ENCODE measurements around the gene SCD5. TPM values are rescaled to one million over a fixed set of nuclear protein-coding genes. Genes with fewer than 3 reads are reported as not detected.

SCD5 gene
- total and polyA plus RNA-seq, 9 of the 15 experiments (the other 6 are each of a cell fraction or from before 2014, with no cell fraction given): 0.01 to 0.20 (median 0.03) TPM; not detected in 5

GRCh38 chr4:82642331-82642730, 156.3 kb downstream of the SCD5 start:
- Histone ChIP-seq H3K36me3 (ENCODE audit: control insufficient read depth, insufficient read depth, low read length) (no peaks in the 10 kb centered on the region), H3K9me1 (ENCODE audit: control insufficient read depth, insufficient read depth, low read length) (no peaks in the 10 kb centered on the region), H3K4me2 (ENCODE audit: insufficient read depth, low read length) (no peak overlapping the region), H3K9ac (ENCODE audit: insufficient read depth in 1 of 2, low read depth in 2 of 2, low read length in 2 of 2) (no peak overlapping the region), H3K27ac (ENCODE audit: extremely low read depth, low read depth, low read length) (no peak overlapping the region), H2AFZ (ENCODE audit: low read depth, low read length) (no peak overlapping the region), H3K79me2 (ENCODE audit: control insufficient read depth, insufficient read depth, low read length) (no peaks in the 10 kb centered on the region), H4K20me1 (replicated peaks; ENCODE audit: control insufficient read depth, insufficient read depth, low read length) (no peaks in the 10 kb centered on the region), H3K9me3 (replicated peaks; ENCODE audit: control insufficient read depth, insufficient read depth, low read depth, low read length) (no peaks in the 10 kb centered on the region), H3K4me3 (no peak overlapping the region), H3K4me1 (replicated peaks in 1 of 2; ENCODE audit: control insufficient read depth in 2 of 2, insufficient read depth in 2 of 2, low read length in 2 of 2) (no peaks in the 10 kb centered on the region), H3K27me3 (ENCODE audit: control insufficient read depth in 2 of 2, insufficient read depth in 2 of 2, low read length in 2 of 2) (peaks cover 0 to 4% of the 10 kb centered on the region in 2 experiments; a peak in 1 of 5 replicates)
- 2% methylated on average over 7 of the region's 7 CpGs for WGBS (ENCODE audit: insufficient coverage, low coverage, missing lambda C conversion rate)
- FAIRE-seq (no peak), ATAC-seq (no peak), DNase-seq (ENCODE audit: extremely low read depth in 1 of 4, low spot score in 3 of 4) (no peak)
- intact Hi-C loops (cut with micrococcal nuclease): no loop called here
- POLR2A ChIA-PET: no interaction called here
- BruUV-seq (replicated peaks): no TSS peak
- CTCF ChIA-PET (ENCODE audit: low intra/inter-chr PET ratio): no interaction called here
- in situ Hi-C loops (cut with MboI): no loop called here
- TF ChIP-seq ZBTB8A (IDR thresholded peaks at IDR 0.05; ENCODE audit: partially characterized antibody) (no peak), HDAC6 (IDR thresholded peaks at IDR 0.05; ENCODE audit: low read depth, low read length) (no peak), ZNF431 (CRISPR knock-in tag; IDR thresholded peaks at IDR 0.05) (no peak), CHD2 (IDR thresholded peaks at IDR 0.05; ENCODE audit: low read depth, low read length) (no peak), ZNF740 (CRISPR knock-in tag; IDR thresholded peaks at IDR 0.05) (no peak), ZNF740 (tag; IDR thresholded peaks at IDR 0.05) (no peak), ZNF140 (CRISPR knock-in tag; IDR thresholded peaks at IDR 0.05) (no peak), ZNF143 (CRISPR knock-in tag; IDR thresholded peaks at IDR 0.05) (no peak), NCOA6 (IDR thresholded peaks at IDR 0.05) (no peak), HNRNPH1 (optimal IDR thresholded peaks at IDR 0.05; ENCODE audit: low read depth, low read length) (no peak), DDX20 (tag; IDR thresholded peaks at IDR 0.05; ENCODE audit: low read depth) (no peak), FOXK2 (conservative IDR thresholded peaks at IDR 0.05 in 1 of 2, IDR thresholded peaks at IDR 0.05 in 1 of 2; ENCODE audit: low read depth in 2 of 2) (no peak), POLR3A (IDR thresholded peaks at IDR 0.05; ENCODE audit: borderline replicate concordance, extremely low read depth, insufficient read depth, insufficient read length) (no peak), ARHGAP35 (IDR thresholded peaks at IDR 0.05; ENCODE audit: partially characterized antibody) (no peak)
- TF ChIP-seq, protein P1, sequence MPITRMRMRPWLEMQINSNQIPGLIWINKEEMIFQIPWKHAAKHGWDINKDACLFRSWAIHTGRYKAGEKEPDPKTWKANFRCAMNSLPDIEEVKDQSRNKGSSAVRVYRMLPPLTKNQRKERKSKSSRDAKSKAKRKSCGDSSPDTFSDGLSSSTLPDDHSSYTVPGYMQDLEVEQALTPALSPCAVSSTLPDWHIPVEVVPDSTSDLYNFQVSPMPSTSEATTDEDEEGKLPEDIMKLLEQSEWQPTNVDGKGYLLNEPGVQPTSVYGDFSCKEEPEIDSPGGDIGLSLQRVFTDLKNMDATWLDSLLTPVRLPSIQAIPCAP (CRISPR knock-in tag; IDR thresholded peaks at IDR 0.05; ENCODE audit: borderline replicate concordance): no peak
- TF ChIP-seq, protein P2, sequence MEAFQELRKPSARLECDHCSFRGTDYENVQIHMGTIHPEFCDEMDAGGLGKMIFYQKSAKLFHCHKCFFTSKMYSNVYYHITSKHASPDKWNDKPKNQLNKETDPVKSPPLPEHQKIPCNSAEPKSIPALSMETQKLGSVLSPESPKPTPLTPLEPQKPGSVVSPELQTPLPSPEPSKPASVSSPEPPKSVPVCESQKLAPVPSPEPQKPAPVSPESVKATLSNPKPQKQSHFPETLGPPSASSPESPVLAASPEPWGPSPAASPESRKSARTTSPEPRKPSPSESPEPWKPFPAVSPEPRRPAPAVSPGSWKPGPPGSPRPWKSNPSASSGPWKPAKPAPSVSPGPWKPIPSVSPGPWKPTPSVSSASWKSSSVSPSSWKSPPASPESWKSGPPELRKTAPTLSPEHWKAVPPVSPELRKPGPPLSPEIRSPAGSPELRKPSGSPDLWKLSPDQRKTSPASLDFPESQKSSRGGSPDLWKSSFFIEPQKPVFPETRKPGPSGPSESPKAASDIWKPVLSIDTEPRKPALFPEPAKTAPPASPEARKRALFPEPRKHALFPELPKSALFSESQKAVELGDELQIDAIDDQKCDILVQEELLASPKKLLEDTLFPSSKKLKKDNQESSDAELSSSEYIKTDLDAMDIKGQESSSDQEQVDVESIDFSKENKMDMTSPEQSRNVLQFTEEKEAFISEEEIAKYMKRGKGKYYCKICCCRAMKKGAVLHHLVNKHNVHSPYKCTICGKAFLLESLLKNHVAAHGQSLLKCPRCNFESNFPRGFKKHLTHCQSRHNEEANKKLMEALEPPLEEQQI (IDR thresholded peaks at IDR 0.05): no peak
- TF ChIP-seq, protein P3, sequence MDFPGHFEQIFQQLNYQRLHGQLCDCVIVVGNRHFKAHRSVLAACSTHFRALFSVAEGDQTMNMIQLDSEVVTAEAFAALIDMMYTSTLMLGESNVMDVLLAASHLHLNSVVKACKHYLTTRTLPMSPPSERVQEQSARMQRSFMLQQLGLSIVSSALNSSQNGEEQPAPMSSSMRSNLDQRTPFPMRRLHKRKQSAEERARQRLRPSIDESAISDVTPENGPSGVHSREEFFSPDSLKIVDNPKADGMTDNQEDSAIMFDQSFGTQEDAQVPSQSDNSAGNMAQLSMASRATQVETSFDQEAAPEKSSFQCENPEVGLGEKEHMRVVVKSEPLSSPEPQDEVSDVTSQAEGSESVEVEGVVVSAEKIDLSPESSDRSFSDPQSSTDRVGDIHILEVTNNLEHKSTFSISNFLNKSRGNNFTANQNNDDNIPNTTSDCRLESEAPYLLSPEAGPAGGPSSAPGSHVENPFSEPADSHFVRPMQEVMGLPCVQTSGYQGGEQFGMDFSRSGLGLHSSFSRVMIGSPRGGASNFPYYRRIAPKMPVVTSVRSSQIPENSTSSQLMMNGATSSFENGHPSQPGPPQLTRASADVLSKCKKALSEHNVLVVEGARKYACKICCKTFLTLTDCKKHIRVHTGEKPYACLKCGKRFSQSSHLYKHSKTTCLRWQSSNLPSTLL (IDR thresholded peaks at IDR 0.05): no peak
